COLO829 (cell line): Measurements from ENCODE around the gene AMPH.

Source experiments
- DNase-seq: peaks from one replicate; pipeline ENCODE4 v3.0.0; 2012; ENCODE audit warnings: low spot score

AMPH gene

GRCh38 chr7:38630720-38631673 is at the start of gene AMPH:
AMPH (minus strand) TSS chr7:38631373; CDS start chr7:38631351, 22 bp downstream.
- no peak for DNase-seq

DNA sequence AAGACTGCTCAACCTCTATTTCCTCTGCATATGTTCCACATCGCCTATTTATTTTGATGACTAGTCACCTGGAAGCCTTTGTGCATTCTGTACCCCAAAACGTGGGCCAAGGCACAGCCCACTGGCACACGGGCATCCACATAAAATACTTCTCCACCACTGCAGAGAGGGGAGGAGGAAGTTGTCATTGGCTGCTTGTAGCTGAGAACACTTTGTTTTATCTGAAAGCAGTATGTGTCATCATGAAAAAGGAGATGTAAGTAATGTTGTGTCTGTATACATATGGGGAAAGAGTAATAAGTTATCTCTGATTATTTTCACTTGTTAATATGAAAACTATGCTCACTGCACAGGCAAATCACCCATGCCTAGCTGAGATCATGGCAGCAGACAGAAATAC is 48.2 kb upstream of the AMPH start:
- no peak for DNase-seq

DNA sequence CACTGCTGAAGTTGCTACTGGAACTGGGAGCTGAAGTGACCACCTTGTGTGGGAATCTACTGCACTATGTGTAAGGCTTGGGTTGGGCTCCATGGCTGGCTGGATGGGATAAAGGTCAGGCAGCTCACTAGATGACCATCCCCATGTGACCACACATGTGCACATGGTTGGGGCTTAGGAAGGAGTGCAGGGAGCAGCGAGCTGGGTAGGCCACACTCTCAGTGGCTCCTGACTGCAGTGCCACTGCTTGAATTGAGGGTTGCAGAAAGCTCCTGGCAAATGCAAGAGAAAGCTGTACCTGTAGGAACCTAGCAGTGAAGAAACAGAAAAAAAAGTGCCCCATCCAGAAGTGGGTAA is 47.5 kb upstream of the AMPH start:
- DNase-seq = no peak

GRCh38 chr7:38677981-38678697 is 47.0 kb upstream of the AMPH start:
- DNase-seq = no peak

DNA sequence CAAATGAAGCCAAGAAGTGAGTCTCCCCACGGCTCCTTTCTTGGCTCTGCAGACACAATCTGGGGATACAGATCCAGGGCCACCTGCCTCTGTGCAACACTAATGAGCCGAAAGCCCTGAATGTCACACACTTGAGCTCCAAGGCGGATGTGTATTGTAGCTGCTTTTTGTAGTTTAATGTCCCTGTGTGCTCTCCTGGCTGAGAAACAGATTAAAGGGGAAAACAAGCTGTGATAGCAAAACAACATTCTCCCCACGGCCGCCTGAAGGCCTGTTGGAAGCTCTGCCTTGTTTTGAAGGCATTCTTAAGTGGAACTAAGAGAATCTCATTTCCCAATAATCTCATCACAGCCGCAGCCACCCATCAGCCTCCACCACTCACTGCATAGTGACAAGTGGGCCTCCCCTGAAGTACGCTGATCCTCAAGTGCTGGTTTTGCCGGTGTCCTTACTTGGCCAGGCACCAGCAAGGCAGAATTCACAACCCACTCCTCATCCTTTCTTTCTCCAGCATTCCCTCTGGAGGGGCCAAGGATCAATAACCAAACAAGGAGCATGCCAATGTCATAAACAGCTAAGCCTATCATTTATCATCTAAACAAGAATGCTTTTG is 44.4 kb upstream of the AMPH start:
- DNase-seq = no peak

GRCh38 chr7:38674513-38674912 is 43.3 kb upstream of the AMPH start:
- no peak for DNase-seq

DNA sequence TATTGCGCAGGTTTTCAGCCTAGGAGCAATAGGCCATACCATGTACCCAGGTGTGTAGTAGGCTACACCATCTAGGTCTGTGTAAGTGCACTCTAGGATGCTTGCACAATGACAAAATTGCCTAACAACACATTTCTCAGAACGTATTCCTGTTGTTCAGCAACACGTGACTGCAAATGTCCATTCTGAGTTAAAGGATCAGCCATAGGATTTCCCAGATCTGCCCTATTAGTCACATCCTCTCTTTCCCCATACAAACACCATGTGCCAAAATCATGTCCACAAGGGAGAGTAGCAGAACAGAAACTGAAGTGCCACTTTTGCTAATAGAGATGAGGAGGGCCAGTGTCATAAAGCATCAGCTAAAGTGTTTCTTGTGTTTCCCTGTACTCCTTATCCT is 42.6 kb upstream of the AMPH start:
- no peak for DNase-seq

DNA sequence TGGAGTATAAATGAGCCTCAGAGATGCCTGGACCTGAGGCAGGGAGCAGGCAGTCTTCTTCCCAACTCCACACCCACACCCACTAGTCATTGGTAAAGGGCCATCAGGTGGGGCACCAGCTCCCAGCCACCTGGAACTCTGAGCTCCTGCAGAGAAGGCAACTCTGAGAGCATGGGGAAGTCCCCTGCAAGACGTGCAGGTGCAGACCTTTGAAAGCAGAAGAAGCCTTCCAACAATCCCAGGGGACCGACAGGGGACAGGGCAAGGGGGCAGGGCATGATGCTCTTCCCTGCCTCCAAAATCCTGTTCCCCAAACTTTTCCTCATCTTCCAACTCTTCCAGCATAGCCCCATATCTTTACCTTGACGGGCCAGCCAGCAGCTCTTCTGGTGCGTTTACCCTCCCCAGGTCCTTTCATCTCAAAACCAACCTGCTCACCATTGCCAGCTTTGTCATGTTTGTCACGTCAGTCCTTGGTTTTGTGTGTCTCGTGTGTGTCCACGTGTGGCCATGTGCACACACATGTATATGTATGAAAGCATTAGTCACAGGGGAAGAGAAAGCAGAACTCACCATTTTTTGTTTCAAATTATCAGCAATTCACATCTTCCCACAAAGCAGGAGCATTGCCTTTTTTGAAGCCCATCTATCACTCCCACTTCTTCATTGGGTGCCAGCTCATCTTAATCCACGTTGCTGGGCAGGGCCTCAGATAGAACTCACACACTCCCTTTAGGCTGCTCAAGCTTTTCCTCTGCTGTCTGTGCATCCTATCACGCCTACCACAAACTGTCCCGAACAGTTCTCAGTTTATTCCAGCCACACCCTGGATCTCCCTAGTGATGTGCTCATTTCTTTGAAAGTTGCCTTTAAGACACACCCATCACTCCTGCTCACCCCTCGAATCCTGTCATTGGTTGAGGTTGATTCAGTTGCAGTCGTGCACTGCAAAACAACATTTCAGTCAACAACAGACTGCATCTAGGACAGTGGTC is 41.0 kb upstream of the AMPH start:
- no peak for DNase-seq

DNA sequence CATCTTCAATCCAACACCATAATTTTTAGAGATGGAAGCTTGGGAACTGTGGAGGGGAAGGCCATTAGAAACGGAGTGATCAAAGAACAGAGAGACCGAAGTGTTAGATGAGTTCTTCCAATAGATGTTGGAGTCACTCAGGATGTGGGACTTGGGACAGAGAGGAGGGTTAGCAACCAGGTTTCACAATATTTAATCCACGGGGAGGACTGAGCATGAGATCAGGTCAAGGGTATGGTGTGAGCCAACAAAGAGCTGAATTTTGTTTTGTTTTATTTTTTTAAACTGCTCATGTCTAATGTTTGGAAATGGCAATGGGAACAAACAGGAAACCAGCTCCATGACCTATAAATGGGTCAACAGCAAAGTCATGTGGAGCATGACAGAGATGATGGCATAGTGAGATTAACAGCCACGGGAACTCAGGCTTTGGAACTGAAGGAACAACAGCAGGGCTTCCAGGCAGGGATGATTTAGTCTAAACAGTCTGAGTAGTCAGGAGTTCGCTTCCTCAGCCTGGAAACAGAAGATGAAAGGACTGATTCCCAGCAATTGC is 38.9 kb upstream of the AMPH start:
- DNase-seq = no peak

DNA sequence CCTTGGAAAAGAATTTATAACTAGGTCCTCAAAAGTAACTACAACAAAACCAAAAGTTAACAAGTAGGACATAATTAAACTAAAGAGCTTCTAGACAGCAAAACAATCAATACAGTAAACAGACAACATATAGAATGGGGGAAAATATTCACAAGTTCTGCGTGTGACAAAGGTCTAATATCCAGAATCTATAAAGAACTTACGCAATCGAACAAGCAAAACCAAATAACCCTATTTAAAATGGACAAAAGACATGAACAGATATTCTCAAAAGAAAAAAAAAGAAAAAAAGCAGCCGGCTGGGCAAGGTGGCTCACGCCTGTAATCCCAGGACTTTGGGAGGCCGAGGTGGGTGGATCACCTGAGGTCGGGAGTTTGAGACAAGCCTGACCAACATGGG is 33.8 kb upstream of the AMPH start:
- no peak for DNase-seq

GRCh38 chr7:38660427-38661099 is 29.4 kb upstream of the AMPH start:
- DNase-seq = peak; percentile 40

GRCh38 chr7:38659931-38660330 is 28.8 kb upstream of the AMPH start:
- DNase-seq = no peak

GRCh38 chr7:38658921-38659320 is 27.7 kb upstream of the AMPH start:
- no peak for DNase-seq

GRCh38 chr7:38656968-38657367 is 25.8 kb upstream of the AMPH start:
- no peak for DNase-seq

- no peak for DNase-seq
Measured at GRCh38 chr7:38655833-38656774, 24.9 kb upstream of the AMPH start.

GRCh38 chr7:38637957-38638356 is 6.8 kb upstream of the AMPH start:
- DNase-seq = no peak

DNA sequence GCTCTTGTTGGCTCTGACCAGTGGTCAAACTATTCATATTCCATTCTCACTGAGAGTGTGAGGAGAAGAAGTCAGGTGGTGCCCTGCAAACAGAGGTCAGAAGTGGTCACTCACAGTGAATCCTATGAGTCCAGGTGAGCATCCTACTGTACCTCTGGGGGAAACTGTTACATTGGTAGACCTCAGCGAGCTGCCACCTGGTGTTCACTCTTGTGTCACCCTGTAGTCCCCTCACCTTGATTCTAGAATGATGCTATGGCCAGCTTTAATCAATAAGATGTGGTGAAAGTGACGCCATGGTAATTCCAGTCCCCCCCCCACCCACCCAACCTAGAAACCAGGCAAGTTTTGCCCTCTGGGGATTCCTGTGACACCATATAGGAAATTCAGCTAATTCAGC is 1.2 kb upstream of the AMPH start:
- no peak for DNase-seq

DNA sequence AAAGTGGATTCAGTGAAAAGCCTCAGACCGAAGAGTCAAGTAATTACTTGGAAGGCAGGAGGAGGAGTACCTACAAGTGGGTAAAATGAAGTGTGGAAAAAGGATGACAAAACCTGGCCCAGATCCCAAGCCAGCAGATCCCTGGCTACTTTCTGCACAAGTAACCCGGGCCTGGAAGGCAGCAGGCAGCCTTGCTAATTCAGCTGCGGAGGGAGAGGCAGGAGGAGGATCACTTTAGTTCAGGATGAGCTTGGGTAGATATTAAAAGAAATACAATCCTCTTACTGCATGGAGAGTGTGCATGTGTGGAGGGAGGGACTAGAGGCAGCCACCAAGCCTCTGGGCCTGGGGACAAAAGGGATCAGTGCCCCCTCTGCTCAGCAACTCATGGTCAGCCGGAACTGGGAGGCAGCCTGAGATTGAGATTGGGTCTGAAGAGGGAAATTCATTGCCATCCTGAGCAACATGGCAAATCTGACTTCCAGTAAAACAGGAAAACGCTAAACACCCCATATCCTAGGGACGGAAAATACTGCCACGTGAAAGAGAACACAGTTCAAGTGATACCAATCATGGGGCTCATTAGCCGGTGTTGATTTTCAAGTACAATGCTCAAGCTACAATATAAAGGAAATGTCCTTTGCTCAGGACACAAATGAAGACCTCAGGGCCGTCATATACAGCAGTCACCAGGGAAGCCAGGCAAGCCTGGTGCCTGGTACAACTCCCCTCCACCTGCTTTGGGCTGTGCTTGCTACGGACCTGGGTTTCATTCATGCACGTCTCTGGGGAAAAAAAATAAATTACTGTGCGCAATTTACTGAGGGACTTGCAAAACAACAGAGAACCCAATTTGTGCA is 1.3 kb downstream of the AMPH start:
- no peak for DNase-seq
